Psoas muscle (tissue), 8 donors: Measurements from ENCODE around the gene MRPS27. TPM values are rescaled to one million over a fixed set of nuclear protein-coding genes. Genes with fewer than 3 reads are reported as not detected.

Experiments
- ATAC-seq, 4 donors: fragments of 200-7000 bp; cut with Tn5 transposase; one replicate each; pipeline ENCODE4 v1.9.1; 2020; ENCODE audit warnings: moderate library complexity in 3 of 4, mild to moderate bottlenecking in 2 of 4
- DNase-seq, 2 donors: peaks; one replicate each; pipeline ENCODE4 v3.0.0-alpha.2; 2020
- H3K27ac ChIP-seq: fragments of 200-600 bp; one replicate; pipeline ENCODE4 v1.8.0; 2022
- H3K27me3 ChIP-seq, 3 donors: fragments of 200-600 bp in 1 of 3; one replicate each; pipeline versions ENCODE4 v1.6.1 to v1.8.0; 2013 to 2022; ENCODE audit warnings: low read length in 2 of 3, mild to moderate bottlenecking in 2 of 3, moderate library complexity in 1 of 3; ENCODE audit not compliant: insufficient read depth in 3 of 3
- H3K36me3 ChIP-seq, 2 donors: fragments of 200-600 bp in 1 of 2; one replicate each; pipeline versions ENCODE4 v1.6.1 to v1.8.0; 2013 to 2022; ENCODE audit warnings: low read depth in 1 of 2, mild to moderate bottlenecking in 1 of 2, moderate library complexity in 1 of 2; ENCODE audit not compliant: insufficient read depth in 1 of 2
- H3K4me1 ChIP-seq: fragments of 200-600 bp; one replicate; pipeline ENCODE4 v1.8.0; 2022
- H3K4me3 ChIP-seq: fragments of 200-600 bp; one replicate; pipeline ENCODE4 v1.8.0; 2022; ENCODE audit warnings: mild to moderate bottlenecking
- H3K9me3 ChIP-seq: fragments of 200-600 bp; one replicate; pipeline ENCODE4 v1.8.0; 2022
- CTCF ChIP-seq: fragments of 200-600 bp; IDR thresholded peaks from one replicate; pipeline ENCODE4 v1.8.0; 2022; ENCODE audit warnings: antibody characterized with exemption
- WGBS, 3 donors: extraction: QIAGEN DNeasy Blood & Tissue Kit; methylation state at CpG; one replicate each; pipeline versions ENCODE4 v1.1.6 to v1.1.7; 2013; 5-methylcytosine and 5-hydroxymethylcytosine counted together
- intact Hi-C, 2 donors: fragments of 100-400 bp; cut with DNase I; formaldehyde crosslinking; loops; one replicate each; pipeline versions ENCODE4 v1.11.0 to v1.14.2; 2022
- polyA plus RNA-seq, 3 donors: library from polyadenylated mRNA; stranded (reverse); fragments of 200-250 nt; gene quantifications; one replicate each; pipeline ENCODE4 v1.2.3, GENCODE V29; 2013
- total RNA-seq, 4 donors: library from RNA; stranded (reverse); fragmentation: NEBNext Ultra II Directional in 2 of 4; extraction: Animal tissue kit (Norgen Biotek cat#: 25700) in 2 of 4; gene quantifications; one replicate each; pipeline versions ENCODE4 v1.2.1 to v1.2.4, GENCODE V29; 2021 to 2023
- donor health status: healthy with polysubstance abuse.
- donor health status: DM: no; HTN: no; CAD: no; lungs with moderate emphysema.
- donor health status: Bipolar disorder and iron deficiency.
- donor health status: healthy.
- donor health status: DM: yes; HTN: yes; CAD: no.
- donor health status: DM: no; HTN: no; CAD: no.
- donor health status: DM: no; HTN: no; CAD: no.
- donor health status: DM: yes; HTN: yes; CAD: no.

Gene MRPS27
- total and polyA plus RNA-seq, 7 donors: 34.9 to 76.9 (median 55.5) TPM

GRCh38 chr5:72295539-72295938 is 24.5 kb downstream of the MRPS27 start:
- Histone ChIP-seq H3K27me3 (no peaks in the 10 kb centered on the region), H3K9me3 (no peaks in the 10 kb centered on the region), H3K27ac (no peak overlapping the region), H3K4me3 (no peak overlapping the region), H3K4me1 (no peaks in the 10 kb centered on the region), H3K36me3 (peaks cover 0 to 32% of the 10 kb centered on the region in 2 donors)
- TF ChIP-seq CTCF: no peak
- no peak for DNase-seq
- intact Hi-C loops: no loop called here
- no peak for ATAC-seq
- 88 to 92% (median 88%) methylated on average over 4 of the region's 4 CpGs for WGBS, 3 donors

- intact Hi-C loops: no loop called here
- DNase-seq: no peak
- Histone ChIP-seq H3K27me3 (no peaks in the 10 kb centered on the region), H3K9me3 (no peaks in the 10 kb centered on the region), H3K4me1 (no peaks in the 10 kb centered on the region), H3K27ac (no peak overlapping the region), H3K4me3 (no peak overlapping the region), H3K36me3 (peaks cover 0 to 38% of the 10 kb centered on the region in 2 donors)
- 90 to 91% (median 90%) methylated on average over 2 of the region's 2 CpGs for WGBS, 3 donors
- no peak for ATAC-seq
- TF ChIP-seq CTCF: no peak
These were observed 25.6 kb downstream of the MRPS27 start for GRCh38 chr5:72294473-72294872.

GRCh38 chr5:72293495-72294055 is 26.5 kb downstream of the MRPS27 start:
- H3K4me3 ChIP-seq: no peak overlapping the region
- no peaks in the 10 kb centered on the region for H3K4me1 ChIP-seq
- H3K27me3 ChIP-seq: no peaks in the 10 kb centered on the region
- H3K36me3 ChIP-seq: peaks cover 0 to 38% of the 10 kb centered on the region in 2 donors
- WGBS, 3 donors: 85 to 86% (median 85%) methylated on average over 3 of the region's 3 CpGs
- DNase-seq (no peak), ATAC-seq (no peak)
- TF ChIP-seq CTCF: no peak
- no peaks in the 10 kb centered on the region for H3K9me3 ChIP-seq
- H3K27ac ChIP-seq: no peak overlapping the region
- intact Hi-C loops: no loop called here

- Histone ChIP-seq H3K4me3 (no peak overlapping the region), H3K27me3 (no peaks in the 10 kb centered on the region), H3K27ac (no peak overlapping the region), H3K9me3 (no peaks in the 10 kb centered on the region), H3K4me1 (no peaks in the 10 kb centered on the region), H3K36me3 (peaks cover 0 to 44% of the 10 kb centered on the region in 2 donors)
- intact Hi-C loops: no loop called here
- WGBS, 3 donors: 96 to 97% (median 97%) methylated on average over 1 of the region's 1 CpG
- no peak for TF ChIP-seq CTCF
- no peak for ATAC-seq
- no peak for DNase-seq
These were observed 27.6 kb downstream of the MRPS27 start for GRCh38 chr5:72292411-72292810.

GRCh38 chr5:72291601-72292000 is 28.4 kb downstream of the MRPS27 start:
- no peak for TF ChIP-seq CTCF
- DNase-seq: no peak

More at GRCh38 chr5:72291601-72292000, 28.4 kb downstream of the MRPS27 start:
- intact Hi-C loops: no loop called here
- Histone ChIP-seq H3K4me3 (no peak overlapping the region), H3K27ac (no peak overlapping the region), H3K9me3 (no peaks in the 10 kb centered on the region), H3K27me3 (no peaks in the 10 kb centered on the region), H3K4me1 (no peaks in the 10 kb centered on the region), H3K36me3 (peaks cover 0 to 38% of the 10 kb centered on the region in 2 donors)
- ATAC-seq: no peak
- 94 to 99% (median 98%) methylated on average over 3 of the region's 3 CpGs for WGBS, 3 donors
